GM19395 (cell line): ENCODE measurements around the gene LRP3.
"Not testable (repeated sequence)": the region's sequence is repeated elsewhere in the genome, so short reads cannot be mapped to it uniquely, and the experiment has no call there.

Experiments used
- ATAC-seq: cut with Tn5 transposase; IDR thresholded peaks from one replicate; pipeline ENCODE4 v1.9.1; 2021; ENCODE audit warnings: mild to moderate bottlenecking, moderate library complexity; ENCODE audit not compliant: unreplicated experiment

LRP3 gene, protein sequence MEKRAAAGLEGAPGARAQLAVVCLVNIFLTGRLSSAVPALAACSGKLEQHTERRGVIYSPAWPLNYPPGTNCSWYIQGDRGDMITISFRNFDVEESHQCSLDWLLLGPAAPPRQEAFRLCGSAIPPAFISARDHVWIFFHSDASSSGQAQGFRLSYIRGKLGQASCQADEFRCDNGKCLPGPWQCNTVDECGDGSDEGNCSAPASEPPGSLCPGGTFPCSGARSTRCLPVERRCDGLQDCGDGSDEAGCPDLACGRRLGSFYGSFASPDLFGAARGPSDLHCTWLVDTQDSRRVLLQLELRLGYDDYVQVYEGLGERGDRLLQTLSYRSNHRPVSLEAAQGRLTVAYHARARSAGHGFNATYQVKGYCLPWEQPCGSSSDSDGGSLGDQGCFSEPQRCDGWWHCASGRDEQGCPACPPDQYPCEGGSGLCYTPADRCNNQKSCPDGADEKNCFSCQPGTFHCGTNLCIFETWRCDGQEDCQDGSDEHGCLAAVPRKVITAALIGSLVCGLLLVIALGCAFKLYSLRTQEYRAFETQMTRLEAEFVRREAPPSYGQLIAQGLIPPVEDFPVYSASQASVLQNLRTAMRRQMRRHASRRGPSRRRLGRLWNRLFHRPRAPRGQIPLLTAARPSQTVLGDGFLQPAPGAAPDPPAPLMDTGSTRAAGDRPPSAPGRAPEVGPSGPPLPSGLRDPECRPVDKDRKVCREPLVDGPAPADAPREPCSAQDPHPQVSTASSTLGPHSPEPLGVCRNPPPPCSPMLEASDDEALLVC

GRCh38 chr19:33193865-33194362 is at the start of gene LRP3:
Gene LRP3, plus strand, starts transcription at chr19:33194330. Its CDS starts 456 bp downstream, at chr19:33194786.
- ATAC-seq: no peak

- no peak for ATAC-seq
Measured at GRCh38 chr19:33146209-33146608, 47.9 kb upstream of the LRP3 start.

DNA sequence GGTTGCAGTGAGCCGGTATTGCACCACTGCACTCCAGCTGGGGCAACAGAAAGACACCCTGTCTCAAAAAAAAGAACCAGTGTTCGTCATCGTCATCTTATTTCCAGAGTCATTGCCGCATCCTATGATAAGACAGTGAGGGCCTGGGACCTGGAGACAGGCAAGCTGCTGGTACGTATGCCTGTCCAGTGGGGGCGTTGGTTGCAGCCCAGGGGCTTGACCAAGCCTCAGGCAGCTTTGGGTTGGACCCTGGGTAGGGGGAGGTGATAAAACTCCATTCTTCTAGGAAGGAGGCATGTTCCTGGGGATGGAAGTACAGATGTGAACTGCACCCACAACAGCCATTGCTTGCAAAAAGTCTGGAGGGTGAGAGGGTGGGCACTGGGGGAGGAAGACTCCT is 46.6 kb upstream of the LRP3 start:
- no peak for ATAC-seq

DNA sequence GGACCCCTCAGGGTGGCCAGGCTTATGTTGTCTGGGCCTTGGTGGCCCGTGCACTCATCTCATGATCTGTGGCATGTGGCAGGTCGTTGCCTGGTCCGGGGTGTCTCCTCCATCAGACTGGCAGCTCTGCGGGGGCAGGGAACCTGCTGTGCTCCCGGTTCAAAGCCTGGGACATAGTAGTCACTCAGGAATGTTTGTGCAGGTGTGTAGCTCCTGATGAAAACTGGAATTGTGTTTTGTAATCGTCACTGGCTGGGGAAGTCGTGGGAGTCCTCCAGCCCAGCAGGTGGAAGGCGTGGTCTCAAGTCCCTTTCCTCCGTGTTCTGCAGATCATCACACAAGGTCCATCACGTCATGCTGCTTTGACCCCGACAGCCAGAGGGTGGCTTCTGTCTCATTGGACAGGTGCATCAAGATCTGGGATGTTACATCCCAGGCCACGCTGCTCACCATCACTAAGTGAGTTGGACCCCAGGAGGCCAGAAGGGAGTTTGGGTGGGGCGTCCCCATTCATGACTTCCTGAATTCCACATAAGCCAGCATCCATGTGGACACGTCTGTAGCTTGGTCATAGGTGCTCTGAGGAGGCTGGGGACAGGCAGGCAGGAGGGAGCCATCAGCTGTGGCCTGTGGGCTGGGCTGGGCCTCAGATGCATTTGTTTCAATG is 43.1 kb upstream of the LRP3 start:
- ATAC-seq: no peak

DNA sequence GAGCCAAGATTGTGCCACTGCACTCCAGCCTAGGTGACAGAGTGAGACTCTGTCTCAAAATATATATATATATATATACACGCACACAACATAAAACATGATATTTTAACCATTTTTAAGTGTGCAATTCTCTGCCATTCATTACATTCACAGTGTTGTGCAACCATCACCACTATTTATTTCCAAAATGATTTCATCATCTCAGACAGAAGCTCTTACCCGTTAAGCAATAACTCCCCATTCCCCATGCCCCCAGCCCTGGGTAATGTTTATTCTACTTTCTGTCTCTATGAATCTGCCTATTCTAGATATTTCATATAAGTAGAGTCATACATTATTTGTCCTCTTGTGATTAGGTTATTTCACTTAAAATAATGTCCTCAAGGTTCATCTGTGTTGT is 42.0 kb upstream of the LRP3 start:
- no peak for ATAC-seq

GRCh38 chr19:33152625-33153024 is 41.5 kb upstream of the LRP3 start:
- ATAC-seq: not testable (repeated sequence)

DNA sequence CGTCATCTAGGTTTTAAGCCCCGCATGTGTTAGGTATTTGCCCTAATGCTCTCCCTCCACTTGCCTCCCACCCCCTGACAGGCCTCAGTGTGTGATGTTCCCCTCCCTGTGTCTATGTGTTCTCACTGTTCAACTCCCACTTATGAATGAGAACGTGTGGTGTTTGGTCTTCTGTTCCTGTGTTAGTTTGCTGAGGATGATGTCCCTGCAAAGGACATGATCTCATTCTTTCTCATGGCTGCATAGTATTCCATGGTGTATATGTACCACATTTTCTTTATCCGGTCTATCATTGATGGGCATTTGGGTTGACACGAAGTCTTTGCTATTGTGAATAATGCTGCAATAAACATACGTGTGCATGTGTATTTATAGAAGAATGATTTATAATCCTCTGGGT is 39.8 kb upstream of the LRP3 start:
- ATAC-seq: not testable (repeated sequence)

DNA sequence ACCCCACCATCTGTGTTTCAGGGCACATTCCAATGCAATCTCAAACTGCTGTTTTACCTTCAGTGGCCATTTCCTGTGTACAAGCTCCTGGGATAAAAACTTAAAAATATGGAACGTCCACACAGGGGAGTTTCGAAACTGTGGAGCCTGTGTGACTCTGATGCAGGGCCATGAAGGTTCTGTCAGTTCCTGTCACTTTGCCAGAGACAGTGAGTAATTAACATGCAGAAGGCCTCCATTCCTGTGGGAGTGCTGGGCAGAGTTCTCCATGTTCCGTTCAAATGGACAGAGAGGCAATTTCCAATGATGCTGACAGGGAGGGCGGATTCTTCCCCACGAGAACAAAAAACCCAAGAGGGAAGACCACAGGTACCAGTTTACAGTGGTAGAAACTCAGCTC is 37.8 kb upstream of the LRP3 start:
- ATAC-seq: no peak

- ATAC-seq: no peak
Measured at GRCh38 chr19:33157906-33158305, 36.2 kb upstream of the LRP3 start.

DNA sequence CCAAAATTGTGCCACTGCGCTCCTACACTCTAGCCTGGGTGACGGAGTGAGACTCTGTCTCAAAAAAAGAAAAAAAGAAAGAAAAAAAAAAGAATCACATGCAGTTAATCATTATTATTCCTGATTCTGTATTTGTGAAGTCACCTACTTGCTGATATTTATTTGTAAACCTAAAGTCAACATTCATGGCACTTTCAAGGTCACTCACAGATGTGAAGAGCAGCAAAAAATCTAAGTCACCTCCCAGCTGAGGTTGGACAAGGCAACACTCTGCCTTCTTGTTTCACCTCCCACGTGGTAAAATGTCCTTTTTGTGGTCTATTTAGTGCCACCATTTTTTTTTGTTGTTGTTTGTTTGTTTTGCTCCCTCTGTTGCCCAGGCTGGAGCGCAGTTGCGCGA is 35.8 kb upstream of the LRP3 start:
- no peak for ATAC-seq

DNA sequence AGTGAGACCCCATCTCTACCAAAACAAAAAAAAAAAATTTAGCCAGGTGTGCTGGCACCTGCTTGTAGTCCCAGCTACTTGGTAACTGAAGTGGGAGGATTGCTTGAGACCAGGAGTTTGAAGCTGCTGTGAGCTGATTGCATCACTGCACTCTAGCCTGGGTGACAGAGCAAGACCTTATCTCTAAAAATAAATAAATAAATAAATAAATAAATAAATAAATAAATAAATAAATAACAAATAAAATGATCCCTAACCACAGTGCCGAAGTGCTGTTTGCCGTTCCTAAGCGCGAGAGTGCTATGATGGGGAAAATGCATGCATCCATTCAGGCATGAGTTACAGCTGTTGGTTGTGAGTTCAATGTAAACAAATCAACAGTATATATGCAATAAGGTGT is 35.0 kb upstream of the LRP3 start:
- ATAC-seq: no peak

DNA sequence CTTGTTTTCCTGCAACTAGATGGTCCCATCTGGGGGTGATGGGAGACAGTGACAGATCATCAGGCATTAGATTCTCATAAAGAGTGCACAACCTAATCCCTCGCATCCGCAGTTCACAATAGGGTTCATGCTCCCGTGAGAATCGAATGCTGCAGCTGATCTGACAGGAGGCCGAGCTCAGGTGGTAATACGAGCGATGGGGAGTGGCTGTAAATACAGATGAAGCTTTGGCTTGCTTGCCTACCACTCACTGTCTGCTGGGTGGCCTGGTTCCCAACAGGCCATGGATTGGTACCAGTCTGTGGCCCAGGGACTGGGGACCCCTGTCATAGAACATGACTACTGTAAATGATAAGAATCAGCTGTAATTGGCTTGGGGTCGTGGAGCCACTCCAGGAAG is 34.2 kb upstream of the LRP3 start:
- ATAC-seq: no peak

GRCh38 chr19:33161201-33161600 is 32.9 kb upstream of the LRP3 start:
- ATAC-seq: no peak

- ATAC-seq: no peak
Measured at GRCh38 chr19:33163481-33163880, 30.6 kb upstream of the LRP3 start.

DNA sequence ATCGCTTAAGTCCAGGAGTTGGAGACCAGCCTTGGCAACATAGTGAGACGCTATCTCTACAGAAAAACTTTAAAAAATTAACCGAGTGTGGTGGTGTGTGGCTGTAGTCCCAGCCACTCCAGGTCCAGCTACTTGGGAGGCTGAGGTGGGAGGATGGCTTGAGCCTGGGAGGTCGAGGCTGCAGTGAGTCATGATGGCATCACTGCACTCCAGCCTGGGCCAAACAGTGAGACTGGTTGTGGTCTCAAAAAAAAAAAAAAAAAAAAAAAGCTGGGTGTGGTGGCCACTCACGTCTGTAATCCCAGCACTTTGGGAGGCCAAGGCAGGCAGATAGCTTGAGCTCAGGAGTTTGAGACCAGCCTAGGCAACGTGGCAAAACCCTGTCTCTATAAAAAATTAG is 28.1 kb upstream of the LRP3 start:
- ATAC-seq: not testable (repeated sequence)

- no peak for ATAC-seq
Measured at GRCh38 chr19:33167438-33167837, 26.7 kb upstream of the LRP3 start.

DNA sequence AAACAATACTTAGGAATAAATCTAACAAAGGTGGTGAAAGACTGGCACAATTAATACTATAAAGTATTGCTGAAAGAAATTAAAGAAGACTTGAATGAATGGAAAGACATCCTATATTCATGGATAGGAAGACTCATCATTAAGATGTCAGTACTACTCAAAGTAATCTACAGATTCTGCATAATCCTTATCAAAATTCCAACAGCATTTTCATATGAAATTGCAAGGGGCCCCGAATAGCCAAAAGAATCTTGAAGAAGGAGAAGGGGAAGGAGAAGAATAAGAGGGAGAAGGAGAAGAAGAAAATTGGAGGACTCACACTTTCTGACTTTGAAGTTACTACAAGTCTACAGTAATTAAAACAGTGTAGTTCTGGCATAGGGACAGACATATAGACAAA is 25.6 kb upstream of the LRP3 start:
- no peak for ATAC-seq

GRCh38 chr19:33171222-33171795 is 22.8 kb upstream of the LRP3 start:
- no peak for ATAC-seq

DNA sequence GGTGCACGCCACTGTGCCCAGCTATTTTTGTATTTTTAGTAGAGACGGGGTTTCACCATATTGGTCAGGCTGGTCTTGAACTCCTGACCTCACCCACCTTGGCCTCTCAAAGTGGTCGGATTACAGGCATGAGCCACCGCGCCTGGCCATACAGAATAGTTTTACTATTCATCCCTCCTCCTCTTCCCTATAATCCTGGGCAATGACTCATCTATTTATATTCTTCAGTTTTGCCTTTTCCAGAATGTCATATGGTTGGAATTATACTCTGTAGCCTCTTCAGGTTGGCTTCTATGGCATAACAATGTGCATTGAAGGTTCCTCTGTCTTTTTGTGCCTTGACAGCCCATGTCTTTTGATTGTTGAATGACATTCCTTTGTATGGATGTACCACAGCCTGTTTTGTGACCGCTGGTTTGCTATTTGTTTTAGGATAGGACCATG is 22.2 kb upstream of the LRP3 start:
- ATAC-seq: no peak

DNA sequence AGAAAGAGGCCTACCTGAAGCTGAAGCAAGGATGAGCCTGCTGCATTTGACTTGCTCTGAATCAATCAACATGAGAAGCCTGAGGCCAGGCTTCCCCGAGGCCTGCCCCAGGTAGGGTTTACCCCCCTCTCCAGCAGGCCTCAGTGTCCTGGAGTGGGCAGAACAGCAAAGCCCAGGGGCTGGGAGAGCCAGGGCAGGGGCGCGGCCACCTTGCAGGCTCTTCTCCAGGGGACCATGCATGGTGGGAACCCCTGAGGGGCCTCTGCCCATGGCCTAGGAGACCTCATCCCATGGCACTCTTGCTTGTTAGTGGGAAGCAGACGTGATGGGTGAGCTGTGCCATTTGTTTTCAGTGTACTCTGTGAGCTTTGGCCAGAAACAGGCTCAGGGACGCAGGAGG is 19.9 kb upstream of the LRP3 start:
- ATAC-seq: no peak

DNA sequence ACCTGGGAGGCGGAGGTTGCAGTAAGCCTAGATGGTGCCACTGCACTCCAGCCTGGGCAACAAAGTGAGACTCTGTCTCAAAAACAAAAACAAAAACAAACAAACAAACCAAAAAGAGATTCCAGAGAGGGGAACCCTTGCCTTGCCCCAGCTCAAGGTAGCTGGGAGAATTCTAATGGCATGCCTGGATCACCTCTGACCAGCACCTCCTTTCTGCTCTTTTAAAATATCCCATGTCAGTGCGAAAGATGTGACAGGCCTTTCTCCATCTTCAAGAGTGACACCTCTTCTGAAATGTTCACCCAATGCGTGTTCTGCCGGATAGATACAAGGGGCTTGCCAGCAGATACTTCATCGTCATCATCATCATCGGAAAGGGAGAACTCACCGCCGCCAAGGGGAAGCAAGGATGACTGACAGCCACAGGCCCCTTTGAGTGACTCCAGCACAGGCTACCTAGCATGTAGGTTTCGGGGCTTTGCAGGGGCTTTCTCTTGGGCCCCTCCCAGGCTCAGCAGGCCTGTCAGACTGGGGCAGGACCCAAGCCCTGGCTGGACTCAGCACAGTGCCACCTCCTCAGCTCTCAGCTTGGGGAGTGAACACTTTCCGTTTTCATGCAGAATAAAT is 18.9 kb upstream of the LRP3 start:
- no peak for ATAC-seq
